Measurements from ENCODE around the gene APOA1.

Gene APOA1

GRCh38 chr11:116833491-116833815 is 4.0 kb downstream of the APOA1 start:
- TF ChIP-seq TAF1 (IDR thresholded peaks at IDR 0.05; ENCODE audit: borderline replicate concordance, insufficient read depth, low read length) (no peak), POLR2AphosphoS5 (IDR thresholded peaks at IDR 0.05; ENCODE audit: low read depth, low read length) (no peak), REST (IDR thresholded peaks at IDR 0.05; ENCODE audit: insufficient read depth in 1 of 2, low read depth in 2 of 2, low read length in 2 of 2) (no peak), FOXP2 (optimal IDR thresholded peaks at IDR 0.05; ENCODE audit: borderline replicate concordance, extremely low read depth, extremely low read length, insufficient read depth) (no peak), SIN3A (IDR thresholded peaks at IDR 0.05; ENCODE audit: borderline replicate concordance, insufficient read depth, low read length) (no peak)

GRCh38 chr11:116832350-116833290 is 4.8 kb downstream of the APOA1 start:
- TF ChIP-seq FOXP2 (optimal IDR thresholded peaks at IDR 0.05; ENCODE audit: borderline replicate concordance, extremely low read depth, extremely low read length, insufficient read depth) (no peak), REST (IDR thresholded peaks at IDR 0.05; ENCODE audit: insufficient read depth in 1 of 2, low read depth in 2 of 2, low read length in 2 of 2) (no peak), TAF1 (IDR thresholded peaks at IDR 0.05; ENCODE audit: borderline replicate concordance, insufficient read depth, low read length) (no peak), POLR2AphosphoS5 (IDR thresholded peaks at IDR 0.05; ENCODE audit: low read depth, low read length) (no peak), SIN3A (IDR thresholded peaks at IDR 0.05; ENCODE audit: borderline replicate concordance, insufficient read depth, low read length) (no peak)

GRCh38 chr11:116831790-116832349 is 5.6 kb downstream of the APOA1 start:
- TF ChIP-seq REST (IDR thresholded peaks at IDR 0.05; ENCODE audit: insufficient read depth in 1 of 2, low read depth in 2 of 2, low read length in 2 of 2) (no peak), POLR2AphosphoS5 (IDR thresholded peaks at IDR 0.05; ENCODE audit: low read depth, low read length) (no peak), TAF1 (IDR thresholded peaks at IDR 0.05; ENCODE audit: borderline replicate concordance, insufficient read depth, low read length) (no peak), FOXP2 (optimal IDR thresholded peaks at IDR 0.05; ENCODE audit: borderline replicate concordance, extremely low read depth, extremely low read length, insufficient read depth) (no peak), SIN3A (IDR thresholded peaks at IDR 0.05; ENCODE audit: borderline replicate concordance, insufficient read depth, low read length) (no peak)

GRCh38 chr11:116830184-116830912 is 7.1 kb downstream of the APOA1 start:
- no peak for TF ChIP-seq FOXP2 (optimal IDR thresholded peaks at IDR 0.05; ENCODE audit: borderline replicate concordance, extremely low read depth, extremely low read length, insufficient read depth)
- no peak for TF ChIP-seq REST (IDR thresholded peaks at IDR 0.05; ENCODE audit: insufficient read depth in 1 of 2, low read depth in 2 of 2, low read length in 2 of 2)
- TF ChIP-seq POLR2AphosphoS5 (IDR thresholded peaks at IDR 0.05; ENCODE audit: low read depth, low read length) = no peak
- no peak for TF ChIP-seq TAF1 (IDR thresholded peaks at IDR 0.05; ENCODE audit: borderline replicate concordance, insufficient read depth, low read length)
- TF ChIP-seq SIN3A (IDR thresholded peaks at IDR 0.05; ENCODE audit: borderline replicate concordance, insufficient read depth, low read length) = no peak

Measured in PFSK-1 (cell line).